Fibroblast of peridontal ligament (primary cell): ENCODE results near the gene GJC2.

Experiments
- DNase-seq: peaks from one replicate; pipeline ENCODE4 v3.0.0-alpha.2; 2010; ENCODE audit errors: extremely low read depth

The GJC2 gene

DNA sequence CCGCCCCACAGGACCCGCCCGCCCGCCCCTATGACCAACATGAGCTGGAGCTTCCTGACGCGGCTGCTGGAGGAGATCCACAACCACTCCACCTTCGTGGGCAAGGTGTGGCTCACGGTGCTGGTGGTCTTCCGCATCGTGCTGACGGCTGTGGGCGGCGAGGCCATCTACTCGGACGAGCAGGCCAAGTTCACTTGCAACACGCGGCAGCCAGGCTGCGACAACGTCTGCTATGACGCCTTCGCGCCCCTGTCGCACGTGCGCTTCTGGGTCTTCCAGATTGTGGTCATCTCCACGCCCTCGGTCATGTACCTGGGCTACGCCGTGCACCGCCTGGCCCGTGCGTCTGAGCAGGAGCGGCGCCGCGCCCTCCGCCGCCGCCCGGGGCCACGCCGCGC lies 8.0 kb downstream of the GJC2 start:
- no peak for DNase-seq

DNA sequence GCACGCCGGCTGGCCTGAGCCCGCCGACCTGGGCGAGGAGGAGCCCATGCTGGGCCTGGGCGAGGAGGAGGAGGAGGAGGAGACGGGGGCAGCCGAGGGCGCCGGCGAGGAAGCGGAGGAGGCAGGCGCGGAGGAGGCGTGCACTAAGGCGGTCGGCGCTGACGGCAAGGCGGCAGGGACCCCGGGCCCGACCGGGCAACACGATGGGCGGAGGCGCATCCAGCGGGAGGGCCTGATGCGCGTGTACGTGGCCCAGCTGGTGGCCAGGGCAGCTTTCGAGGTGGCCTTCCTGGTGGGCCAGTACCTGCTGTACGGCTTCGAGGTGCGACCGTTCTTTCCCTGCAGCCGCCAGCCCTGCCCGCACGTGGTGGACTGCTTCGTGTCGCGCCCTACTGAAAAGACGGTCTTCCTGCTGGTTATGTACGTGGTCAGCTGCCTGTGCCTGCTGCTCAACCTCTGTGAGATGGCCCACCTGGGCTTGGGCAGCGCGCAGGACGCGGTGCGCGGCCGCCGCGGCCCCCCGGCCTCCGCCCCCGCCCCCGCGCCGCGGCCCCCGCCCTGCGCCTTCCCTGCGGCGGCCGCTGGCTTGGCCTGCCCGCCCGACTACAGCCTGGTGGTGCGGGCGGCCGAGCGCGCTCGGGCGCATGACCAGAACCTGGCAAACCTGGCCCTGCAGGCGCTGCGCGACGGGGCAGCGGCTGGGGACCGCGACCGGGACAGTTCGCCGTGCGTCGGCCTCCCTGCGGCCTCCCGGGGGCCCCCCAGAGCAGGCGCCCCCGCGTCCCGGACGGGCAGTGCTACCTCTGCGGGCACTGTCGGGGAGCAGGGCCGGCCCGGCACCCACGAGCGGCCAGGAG lies 8.6 kb downstream of the GJC2 start:
- DNase-seq, result no peak

GRCh38 chr1:228159008-228159665 lies 9.4 kb downstream of the GJC2 start:
- no peak for DNase-seq

DNA sequence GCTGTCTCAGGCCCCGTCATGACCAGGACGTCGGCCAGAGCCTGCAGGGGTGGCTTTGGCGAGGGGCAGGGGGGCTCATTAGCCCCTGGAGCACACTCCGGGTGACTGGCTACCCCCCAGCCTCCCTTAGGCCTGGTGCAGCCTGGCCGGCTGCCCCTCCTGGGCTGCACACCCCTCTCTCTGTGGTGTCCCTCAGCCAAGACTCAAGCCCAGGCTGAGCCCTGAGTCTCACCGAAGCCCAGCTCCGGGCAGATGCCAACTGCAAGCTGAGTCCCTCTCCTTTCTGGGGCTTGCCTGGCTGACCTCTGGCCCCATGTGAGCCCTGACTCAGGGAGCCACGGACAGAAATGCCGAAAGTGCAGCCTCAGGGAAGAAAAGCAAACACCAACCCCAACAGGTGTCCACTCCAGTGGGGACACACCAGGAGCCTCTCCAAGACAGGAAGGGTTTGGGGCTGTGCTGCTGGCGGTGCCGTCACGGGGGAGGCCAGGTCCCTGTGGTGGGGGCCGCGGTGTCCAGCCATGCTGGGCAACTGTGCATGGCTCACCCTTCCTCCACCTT lies 10.6 kb downstream of the GJC2 start:
- DNase-seq, result no peak

- DNase-seq, result no peak
These were observed 11.6 kb downstream of the GJC2 start for GRCh38 chr1:228161362-228161761.

DNA sequence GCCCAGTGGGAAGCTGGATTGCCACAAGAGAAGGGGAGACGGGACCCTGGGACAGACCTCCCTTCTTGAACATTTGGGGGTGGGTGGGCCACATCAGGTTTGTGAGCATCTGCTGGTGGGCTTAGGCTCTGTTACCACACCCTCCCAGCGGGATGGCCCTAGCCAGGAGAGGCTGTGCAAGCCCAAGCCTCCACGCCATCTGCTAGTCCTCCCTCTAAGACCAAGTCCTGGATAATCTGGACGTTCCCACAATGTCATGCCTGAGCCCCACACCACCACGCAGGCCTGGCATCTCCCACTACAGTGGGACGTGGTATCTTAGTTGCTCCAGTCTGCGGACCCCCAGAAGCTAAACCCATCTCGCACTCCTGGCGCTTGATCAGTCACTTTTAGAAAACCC lies 12.1 kb downstream of the GJC2 start:
- no peak for DNase-seq

DNA sequence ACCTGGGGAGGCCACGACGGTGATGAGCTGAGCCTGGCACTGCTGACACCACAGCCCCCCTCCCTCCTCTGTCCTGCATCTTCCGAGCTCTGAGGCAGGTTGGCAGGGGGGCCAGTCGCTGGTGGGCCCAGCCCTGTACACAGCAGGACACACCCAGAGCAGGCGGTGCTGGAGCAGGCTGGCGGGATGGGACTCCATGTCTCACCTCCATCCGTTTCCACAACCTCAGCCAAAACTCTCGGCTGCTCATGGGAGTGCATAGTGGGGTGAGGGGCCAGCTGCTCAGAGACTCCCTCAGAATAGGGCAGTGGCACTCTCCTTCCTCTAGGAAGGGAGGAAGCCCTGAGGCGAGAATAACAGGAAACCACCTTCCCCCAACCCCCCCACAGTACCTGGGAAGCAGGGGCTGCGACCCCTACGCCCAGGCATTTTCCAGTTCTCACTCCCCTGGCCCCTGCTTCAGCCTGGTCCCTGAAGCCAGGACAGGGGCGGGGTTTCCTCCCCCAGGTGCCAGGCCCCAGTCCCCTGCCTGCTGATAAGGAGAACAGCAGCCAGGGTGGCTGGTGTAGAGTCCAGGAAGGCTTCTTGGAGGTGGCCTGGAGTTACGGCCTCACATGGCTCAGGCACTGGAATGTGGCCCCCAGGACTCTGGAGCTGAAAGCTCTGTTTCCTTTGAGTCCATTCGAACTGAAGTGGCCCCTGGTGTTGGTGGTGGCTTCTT lies 12.7 kb downstream of the GJC2 start:
- DNase-seq, result no peak

DNA sequence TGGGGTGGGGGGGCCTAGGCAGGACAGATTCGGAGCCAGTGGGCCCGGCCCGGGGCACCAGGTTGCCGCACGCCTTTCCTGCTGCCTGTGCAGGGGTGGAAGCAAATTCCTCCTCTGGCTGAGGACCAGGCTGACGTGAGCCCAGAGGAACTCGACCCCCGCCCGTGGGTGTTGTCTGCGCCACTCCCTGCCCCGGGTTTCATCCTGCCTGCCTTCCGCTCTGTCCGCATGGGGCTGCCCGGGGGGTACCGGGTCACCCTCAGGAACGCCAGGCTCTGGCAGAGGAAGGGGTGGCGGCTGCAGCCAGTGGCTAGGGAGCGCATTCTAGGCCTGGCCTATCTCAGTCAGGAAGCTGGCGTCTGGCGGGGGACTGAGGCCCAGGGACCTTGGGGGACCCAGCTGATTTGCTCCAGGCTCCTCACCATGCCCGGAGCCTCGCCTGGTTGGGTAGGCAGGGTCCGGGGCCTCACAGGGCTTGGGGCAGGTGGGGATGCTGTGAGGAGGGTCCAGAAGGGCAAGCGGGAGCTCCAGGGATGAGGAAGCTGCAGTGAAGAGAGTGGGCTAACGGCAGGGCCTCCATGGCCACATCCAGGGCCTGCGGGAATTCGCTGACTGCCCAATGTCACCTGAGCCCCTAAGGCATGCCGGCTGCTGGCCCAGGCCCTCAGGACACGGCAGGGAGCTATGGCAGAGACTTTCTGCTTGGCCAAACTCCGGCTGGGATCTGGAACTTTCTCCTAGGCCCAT lies 13.4 kb downstream of the GJC2 start:
- DNase-seq, result no peak

DNA sequence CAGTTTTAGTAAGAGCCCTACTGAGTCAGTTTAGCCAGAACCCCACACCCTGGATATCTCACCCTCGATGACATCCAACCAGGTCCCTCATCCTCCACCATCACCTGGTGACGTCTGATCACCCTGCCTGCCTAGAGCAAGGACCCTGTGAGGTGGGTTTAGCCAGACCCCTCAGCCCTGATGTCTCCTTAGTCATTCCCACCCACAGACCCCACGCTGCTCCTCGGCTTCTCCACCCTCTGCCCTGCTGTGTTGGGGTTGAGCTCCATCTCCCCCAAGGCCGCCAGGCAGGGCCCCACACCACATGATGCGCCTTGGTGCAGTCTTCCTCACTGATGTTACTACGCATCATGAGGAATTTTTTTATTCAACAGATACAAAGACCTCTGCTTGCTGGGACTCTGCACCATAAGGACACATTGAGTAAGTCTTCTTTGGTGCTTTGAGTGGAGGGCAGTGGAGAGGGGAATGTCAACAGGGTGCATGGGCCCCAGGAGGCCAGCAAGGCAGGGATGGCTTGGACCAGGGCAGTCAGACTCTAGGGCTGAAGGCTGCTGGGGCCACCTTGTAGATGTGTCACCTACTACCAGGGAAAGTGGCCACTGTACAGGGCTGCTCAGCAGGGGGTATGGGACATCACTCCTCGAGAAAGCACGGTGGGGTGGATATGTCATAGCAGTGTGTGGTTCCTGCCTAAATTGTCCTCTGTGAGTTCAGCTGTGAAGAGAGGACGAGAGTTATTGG lies 14.2 kb downstream of the GJC2 start:
- no peak for DNase-seq

DNA sequence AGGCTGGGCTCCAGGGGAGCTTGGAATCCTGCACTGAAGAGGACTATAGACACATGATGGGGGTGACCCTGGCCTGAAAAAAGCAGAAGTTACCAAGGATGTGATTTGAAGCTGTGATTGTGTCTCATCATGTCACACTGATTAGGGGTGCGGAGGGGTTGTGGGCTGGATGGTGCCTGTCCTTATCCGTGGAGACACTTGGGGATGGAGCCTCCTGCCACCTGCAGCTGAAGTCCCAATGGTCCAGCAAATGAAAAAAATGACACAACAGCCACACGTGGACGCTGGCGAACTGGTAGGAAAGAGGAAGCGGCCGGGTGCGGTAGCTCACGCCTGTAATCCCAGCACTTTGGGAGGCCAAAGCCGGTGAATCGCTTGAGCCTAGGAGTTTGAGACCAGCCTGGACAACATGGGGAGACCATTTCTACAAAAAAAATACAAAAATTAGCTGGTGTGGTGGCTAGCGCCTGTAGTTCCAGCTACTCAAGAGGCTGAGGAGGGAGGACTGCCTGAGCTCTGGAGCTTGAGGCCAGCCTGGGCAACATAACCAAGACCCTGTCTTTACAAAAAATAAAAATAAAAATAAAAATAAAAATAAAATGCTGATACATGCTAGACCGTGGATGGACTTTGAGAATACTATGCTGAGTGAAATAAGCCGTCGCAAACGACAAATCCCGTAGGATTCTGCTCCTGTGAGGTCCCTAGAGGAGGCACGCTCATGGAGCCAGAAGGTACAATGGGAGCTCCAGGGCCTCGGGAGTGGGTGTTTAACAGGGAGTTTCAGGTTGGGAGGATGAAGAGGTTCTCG lies 15.0 kb downstream of the GJC2 start:
- DNase-seq, result no peak

GRCh38 chr1:228165372-228166169 lies 15.8 kb downstream of the GJC2 start, which contains the start of gene IBA57:
Gene IBA57 (plus strand): TSS chr1:228165804. CDS start chr1:228165817, 13 bp downstream.
- peak; percentile 98 for DNase-seq

- DNase-seq, result peak; percentile 73
These were observed 16.6 kb downstream of the GJC2 start for GRCh38 chr1:228166170-228166936.

DNA sequence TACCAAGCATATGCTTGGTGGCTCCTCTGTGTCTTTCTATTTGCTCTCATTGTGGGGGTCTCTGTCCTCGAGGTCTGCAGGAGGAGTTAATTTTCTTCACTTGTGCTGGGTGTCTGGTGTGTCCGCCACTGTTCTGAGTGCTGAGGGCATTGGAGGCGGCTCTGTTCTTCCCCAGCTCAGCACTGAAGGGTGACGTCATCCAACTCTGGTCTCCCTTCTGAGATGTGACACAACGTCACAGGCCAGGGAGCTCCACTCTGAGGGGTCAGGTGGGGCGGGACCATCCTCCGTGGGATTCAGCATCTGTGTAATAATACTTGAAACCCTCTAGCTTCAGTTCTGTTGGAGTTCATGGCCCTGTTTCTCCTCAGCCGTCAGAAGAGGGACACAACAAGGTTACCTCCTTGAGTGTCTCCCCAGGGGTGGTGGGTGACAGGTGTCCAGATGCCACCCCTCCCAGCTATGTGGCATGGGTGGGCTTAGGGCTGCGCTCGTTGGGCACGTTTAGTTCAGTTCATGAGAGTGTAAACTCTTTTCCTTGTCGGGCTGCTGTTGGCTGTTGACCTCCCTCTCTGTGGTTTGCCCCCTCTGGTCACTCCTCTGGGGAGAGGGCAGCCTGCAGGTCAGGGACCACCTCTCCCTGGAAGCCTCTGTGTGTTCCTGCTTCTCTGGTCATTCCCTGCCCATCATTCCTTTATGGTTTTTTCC lies 19.0 kb downstream of the GJC2 start:
- DNase-seq, result no peak

- no peak for DNase-seq
These were observed 19.6 kb downstream of the GJC2 start for GRCh38 chr1:228169345-228169744.

GRCh38 chr1:228170666-228171065 lies 20.9 kb downstream of the GJC2 start:
- DNase-seq, result no peak

DNA sequence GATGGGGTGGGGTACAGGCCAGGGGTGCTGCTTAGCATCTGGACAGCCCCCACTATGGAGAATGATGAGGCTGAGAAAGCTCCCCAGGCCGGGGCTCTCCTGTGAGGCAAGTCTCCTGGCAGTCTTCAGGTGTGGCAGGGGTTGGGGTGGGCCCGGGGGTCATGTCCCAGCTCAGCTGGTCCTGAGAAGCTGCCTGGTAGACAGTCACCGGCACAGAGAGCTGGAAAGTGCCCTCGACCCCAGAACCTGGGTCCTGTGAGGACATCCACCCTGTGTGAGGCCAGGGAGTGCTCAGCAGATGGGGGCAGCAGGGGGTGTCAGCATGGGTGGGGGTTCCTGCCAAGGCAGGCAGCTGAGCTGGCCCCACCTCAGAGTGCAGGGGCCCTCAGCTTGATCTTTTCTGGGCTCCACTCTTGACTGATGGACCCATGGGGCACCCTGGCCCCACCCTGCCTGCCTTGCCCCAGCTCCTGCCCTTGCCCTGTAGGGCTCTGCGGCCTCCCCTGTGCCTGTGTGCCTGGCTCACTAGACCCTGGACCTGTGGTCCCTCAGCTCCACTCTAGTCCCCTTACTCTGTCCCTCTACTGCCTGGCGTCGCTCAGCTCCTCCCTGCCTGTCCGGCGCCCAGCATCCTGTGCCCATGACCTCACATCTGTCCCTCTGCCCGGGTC lies 21.6 kb downstream of the GJC2 start:
- DNase-seq, result no peak
